Stimulated activated CD8-positive, alpha-beta memory T cell treated with anti-CD3 and anti-CD28 coated beads, Interleukin-15, amount 100 ng/mL, for 24 hours (primary cell): ENCODE data around the gene CLASP1.
"Not testable (repeated sequence)": the region's sequence is repeated elsewhere in the genome, so short reads cannot be mapped to it uniquely, and the experiment has no call there.

ENCODE experiments used
- DNase-seq: peaks from one replicate; pipeline ENCODE4 v3.0.0-alpha.2; 2020; ENCODE audit warnings: low read depth

Gene CLASP1

GRCh38 chr2:121577381-121577780, 71.9 kb downstream of the CLASP1 start:
- no peak for DNase-seq

- no peak for DNase-seq
These were observed 73.0 kb downstream of the CLASP1 start for GRCh38 chr2:121576263-121576662.

- no peak for DNase-seq
These were observed 73.5 kb downstream of the CLASP1 start for GRCh38 chr2:121575800-121576199.

- no peak for DNase-seq
These were observed 78.6 kb downstream of the CLASP1 start for GRCh38 chr2:121570667-121571055.

GRCh38 chr2:121570036-121570666, 79.1 kb downstream of the CLASP1 start:
- no peak for DNase-seq

GRCh38 chr2:121567957-121568409, 81.3 kb downstream of the CLASP1 start:
- no peak for DNase-seq

GRCh38 chr2:121567452-121567851, 81.8 kb downstream of the CLASP1 start:
- no peak for DNase-seq

GRCh38 chr2:121565389-121566250, 83.6 kb downstream of the CLASP1 start:
- DNase-seq = no peak

- DNase-seq = no peak
These were observed 84.4 kb downstream of the CLASP1 start for GRCh38 chr2:121564905-121565304.

GRCh38 chr2:121563754-121564153, 85.5 kb downstream of the CLASP1 start:
- DNase-seq = not testable (repeated sequence)

- no peak for DNase-seq
These were observed 86.7 kb downstream of the CLASP1 start for GRCh38 chr2:121562269-121563176.

GRCh38 chr2:121561617-121562268, 87.5 kb downstream of the CLASP1 start:
- DNase-seq = no peak

- DNase-seq = no peak
These were observed 90.9 kb downstream of the CLASP1 start for GRCh38 chr2:121558329-121558728.

- DNase-seq = no peak
These were observed 94.3 kb downstream of the CLASP1 start for GRCh38 chr2:121555008-121555407.

- not testable (repeated sequence) for DNase-seq
These were observed 96.6 kb downstream of the CLASP1 start for GRCh38 chr2:121552477-121553180.

- no peak for DNase-seq
These were observed 98.6 kb downstream of the CLASP1 start for GRCh38 chr2:121550669-121551068.

- DNase-seq = no peak
These were observed 101.6 kb downstream of the CLASP1 start for GRCh38 chr2:121547646-121548045.

- DNase-seq = no peak
These were observed 103.3 kb downstream of the CLASP1 start for GRCh38 chr2:121545913-121546312.

- no peak for DNase-seq
These were observed 104.0 kb downstream of the CLASP1 start for GRCh38 chr2:121545257-121545656.

GRCh38 chr2:121541495-121541894, 107.8 kb downstream of the CLASP1 start:
- DNase-seq = no peak
